GM20000 (cell line): ENCODE results near the gene WNT2.

Source experiments
- DNase-seq: peaks from one replicate; pipeline ENCODE4 v3.0.0; 2012; ENCODE audit warnings: low spot score
- CTCF ChIP-seq: IDR thresholded peaks from 2 replicates; pipeline ENCODE4 v1.5.1; 2012; ENCODE audit warnings: mild to moderate bottlenecking, control low read depth; ENCODE audit errors: extremely low read depth, missing control alignments

WNT2 gene

GRCh38 chr7:117283779-117284178 lies 39.1 kb downstream of the WNT2 start:
- no peak for TF ChIP-seq CTCF
- DNase-seq: no peak

GRCh38 chr7:117283371-117283770 lies 39.5 kb downstream of the WNT2 start:
- TF ChIP-seq CTCF: no peak
- no peak for DNase-seq

GRCh38 chr7:117282239-117282812 lies 40.5 kb downstream of the WNT2 start:
- DNase-seq: no peak
- no peak for TF ChIP-seq CTCF

GRCh38 chr7:117281562-117281961 lies 41.3 kb downstream of the WNT2 start:
- no peak for DNase-seq
- no peak for TF ChIP-seq CTCF

- no peak for DNase-seq
- TF ChIP-seq CTCF: no peak
These were observed 42.8 kb downstream of the WNT2 start for GRCh38 chr7:117279931-117280557.

GRCh38 chr7:117279203-117279602 lies 43.7 kb downstream of the WNT2 start:
- no peak for TF ChIP-seq CTCF
- no peak for DNase-seq

- no peak for DNase-seq
- no peak for TF ChIP-seq CTCF
These were observed 44.8 kb downstream of the WNT2 start for GRCh38 chr7:117278040-117278439.
